Neural progenitor cell (in vitro differentiated cells): ENCODE measurements around the gene OGFOD3. TPM values are rescaled to one million over a fixed set of nuclear protein-coding genes. Genes with fewer than 3 reads are reported as not detected.

ENCODE experiments used
- DNase-seq: peaks from one replicate; pipeline ENCODE4 v3.0.0-alpha.2; 2016; ENCODE audit warnings: low spot score
- H2AFZ ChIP-seq: fragments of 200-600 bp; sonication (generic); replicated peaks from 2 replicates; pipeline ENCODE4 v1.6.1; 2016; ENCODE audit warnings: antibody characterized with exemption
- H3F3A ChIP-seq: fragments of 200-600 bp; sonication (generic); 2 replicates; pipeline ENCODE4 v1.6.1; 2016; ENCODE audit warnings: antibody characterized with exemption, low read depth
- H3K27ac ChIP-seq: fragments of 200-600 bp; sonication (generic); 2 replicates; pipeline ENCODE4 v1.5.1; 2016; ENCODE audit warnings: mild to moderate bottlenecking
- H3K27me3 ChIP-seq: fragments of 200-600 bp; sonication (generic); 2 replicates; pipeline ENCODE4 v1.6.1; 2016; ENCODE audit warnings: mild to moderate bottlenecking, moderate library complexity
- H3K36me3 ChIP-seq: fragments of 200-600 bp; sonication (generic); 2 replicates; pipeline ENCODE4 v1.5.1; 2016
- H3K4me1 ChIP-seq: fragments of 200-600 bp; sonication (generic); 2 replicates; pipeline ENCODE4 v1.6.1; 2016; ENCODE audit warnings: mixed run types
- H3K4me2 ChIP-seq: fragments of 200-600 bp; sonication (generic); 2 replicates; pipeline ENCODE4 v1.6.1; 2016
- H3K4me3 ChIP-seq: fragments of 200-600 bp; sonication (generic); 2 replicates; pipeline ENCODE4 v1.5.1; 2016
- H3K79me2 ChIP-seq: fragments of 200-600 bp; sonication (generic); 2 replicates; pipeline ENCODE4 v1.6.1; 2016; ENCODE audit warnings: low read depth
- H3K9ac ChIP-seq: fragments of 200-600 bp; sonication (generic); 2 replicates; pipeline ENCODE4 v1.6.1; 2016
- H3K9me3 ChIP-seq: fragments of 200-600 bp; sonication (generic); 2 replicates; pipeline ENCODE4 v1.5.1; 2016; ENCODE audit warnings: low read depth
- H4K20me1 ChIP-seq: fragments of 200-600 bp; sonication (generic); 2 replicates; pipeline ENCODE4 v1.6.1; 2016; ENCODE audit warnings: low read depth
- H3K27ac Mint-ChIP-seq: 3 replicates; pipeline ENCODE4 v1.8.0; 2021; ENCODE audit warnings: mixed read lengths
- H3K27me3 Mint-ChIP-seq: 2 replicates; pipeline ENCODE4 v1.8.0; 2022; ENCODE audit warnings: low read depth, mild to moderate bottlenecking, inconsistent platforms, moderate library complexity, mixed read lengths; ENCODE audit not compliant: insufficient read depth
- H3K36me3 Mint-ChIP-seq: 3 replicates; pipeline ENCODE4 v1.8.0; 2021; ENCODE audit warnings: mixed read lengths
- H3K4me1 Mint-ChIP-seq: 3 replicates; pipeline ENCODE4 v1.8.0; 2021; ENCODE audit warnings: mixed read lengths
- H3K4me3 Mint-ChIP-seq: 3 replicates; pipeline ENCODE4 v1.8.0; 2021; ENCODE audit warnings: mild to moderate bottlenecking, moderate library complexity, mixed read lengths
- H3K9me3 Mint-ChIP-seq: 3 replicates; pipeline ENCODE4 v1.8.0; 2020; ENCODE audit warnings: mixed read lengths
- EZH2 ChIP-seq: fragments of 200-600 bp; sonication (generic); IDR thresholded peaks from 2 replicates; pipeline ENCODE4 v1.6.1; 2017; ENCODE audit warnings: antibody characterized with exemption, mild to moderate bottlenecking, moderate library complexity
- EZH2phosphoT487 ChIP-seq: fragments of 200-600 bp; sonication (generic); IDR thresholded peaks from 2 replicates; pipeline ENCODE4 v1.6.1; 2017; ENCODE audit warnings: antibody characterized with exemption
- total RNA-seq: library from RNA; depleted of rRNA; stranded (reverse); fragments of >200 nt; gene quantifications from 2 replicates; pipeline ENCODE4 v1.2.3, GENCODE V29; 2015; ENCODE audit warnings: low replicate concordance
- TF ChIP-seq, protein P1 (sequence below): fragments of 200-600 bp; sonication (generic); IDR thresholded peaks from 2 replicates; pipeline ENCODE4 v1.5.1; 2017; ENCODE audit warnings: antibody characterized with exemption, mild to moderate bottlenecking

OGFOD3 gene
- total RNA-seq, 1 donor from 2014 or later: 26.8 TPM

GRCh38 chr17:82351713-82352488 lies 66.5 kb downstream of the OGFOD3 start:
- peaks cover 7% of the 10 kb centered on the region for H3K27me3 Mint-ChIP-seq
- Histone ChIP-seq H2AFZ (peak overlapping the region; percentile 81), H3K9ac (no peak overlapping the region), H4K20me1 (no peaks in the 10 kb centered on the region), H3K4me2 (no peak overlapping the region), H3K79me2 (no peaks in the 10 kb centered on the region), H3K4me3 (no peak overlapping the region), H3F3A (no peaks in the 10 kb centered on the region), H3K36me3 (no peaks in the 10 kb centered on the region), H3K9me3 (no peaks in the 10 kb centered on the region), H3K27me3 (no peaks in the 10 kb centered on the region), H3K27ac (no peak overlapping the region), H3K4me1 (peaks cover 4% of the 10 kb centered on the region)
- H3K36me3 Mint-ChIP-seq: no peaks in the 10 kb centered on the region
- H3K27ac Mint-ChIP-seq: no peak overlapping the region
- peak; percentile 95 for DNase-seq
- H3K4me3 Mint-ChIP-seq: no peak overlapping the region
- no peak for TF ChIP-seq EZH2
- TF ChIP-seq, protein P1, sequence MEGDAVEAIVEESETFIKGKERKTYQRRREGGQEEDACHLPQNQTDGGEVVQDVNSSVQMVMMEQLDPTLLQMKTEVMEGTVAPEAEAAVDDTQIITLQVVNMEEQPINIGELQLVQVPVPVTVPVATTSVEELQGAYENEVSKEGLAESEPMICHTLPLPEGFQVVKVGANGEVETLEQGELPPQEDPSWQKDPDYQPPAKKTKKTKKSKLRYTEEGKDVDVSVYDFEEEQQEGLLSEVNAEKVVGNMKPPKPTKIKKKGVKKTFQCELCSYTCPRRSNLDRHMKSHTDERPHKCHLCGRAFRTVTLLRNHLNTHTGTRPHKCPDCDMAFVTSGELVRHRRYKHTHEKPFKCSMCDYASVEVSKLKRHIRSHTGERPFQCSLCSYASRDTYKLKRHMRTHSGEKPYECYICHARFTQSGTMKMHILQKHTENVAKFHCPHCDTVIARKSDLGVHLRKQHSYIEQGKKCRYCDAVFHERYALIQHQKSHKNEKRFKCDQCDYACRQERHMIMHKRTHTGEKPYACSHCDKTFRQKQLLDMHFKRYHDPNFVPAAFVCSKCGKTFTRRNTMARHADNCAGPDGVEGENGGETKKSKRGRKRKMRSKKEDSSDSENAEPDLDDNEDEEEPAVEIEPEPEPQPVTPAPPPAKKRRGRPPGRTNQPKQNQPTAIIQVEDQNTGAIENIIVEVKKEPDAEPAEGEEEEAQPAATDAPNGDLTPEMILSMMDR: peak; percentile 95
- peaks cover 21% of the 10 kb centered on the region for H3K4me1 Mint-ChIP-seq
- peaks cover 2% of the 10 kb centered on the region for H3K9me3 Mint-ChIP-seq

DNA sequence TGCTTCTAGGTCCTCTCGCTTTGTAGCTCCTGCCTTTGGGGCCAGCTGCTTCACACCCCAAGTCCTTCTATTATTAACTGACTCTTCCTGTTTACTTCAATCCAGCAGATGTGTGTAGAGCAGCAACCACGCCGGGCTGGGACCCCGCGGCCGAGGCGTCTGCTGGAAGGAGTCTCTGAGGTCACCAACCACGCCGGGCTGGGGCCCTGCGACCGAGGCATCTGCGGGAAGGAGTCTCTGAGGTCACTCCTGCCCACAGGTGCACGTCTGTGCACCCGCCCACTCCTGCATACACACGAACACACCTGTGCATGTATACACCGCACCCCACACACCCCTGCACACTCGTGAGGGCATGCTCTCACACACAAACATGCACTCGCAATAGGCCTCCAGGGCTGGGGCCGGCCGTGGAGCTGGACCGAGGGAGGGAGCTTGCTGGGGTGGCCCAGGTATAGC lies 67.1 kb downstream of the OGFOD3 start:
- no peak overlapping the region for H3K27ac Mint-ChIP-seq
- no peaks in the 10 kb centered on the region for H3K36me3 ChIP-seq
- peak overlapping the region; percentile 81 for H2AFZ ChIP-seq
- no peaks in the 10 kb centered on the region for H3K79me2 ChIP-seq
- TF ChIP-seq, protein P1: no peak
- TF ChIP-seq EZH2: no peak
- TF ChIP-seq EZH2phosphoT487: no peak
- no peak overlapping the region for H3K4me3 ChIP-seq
- no peak overlapping the region for H3K27ac ChIP-seq
- peaks cover 25% of the 10 kb centered on the region for H3K4me1 Mint-ChIP-seq
- H3K9me3 Mint-ChIP-seq: peaks cover 2% of the 10 kb centered on the region
- no peaks in the 10 kb centered on the region for H3K4me1 ChIP-seq
- no peaks in the 10 kb centered on the region for H3K27me3 ChIP-seq
- H3F3A ChIP-seq: no peaks in the 10 kb centered on the region
- no peaks in the 10 kb centered on the region for H4K20me1 ChIP-seq
- H3K9ac ChIP-seq: no peak overlapping the region
- no peaks in the 10 kb centered on the region for H3K9me3 ChIP-seq
- no peaks in the 10 kb centered on the region for H3K36me3 Mint-ChIP-seq
- peaks cover 7% of the 10 kb centered on the region for H3K27me3 Mint-ChIP-seq
- H3K4me2 ChIP-seq: no peak overlapping the region
- no peak for DNase-seq
- peak overlapping the region; percentile 53 for H3K4me3 Mint-ChIP-seq

DNA sequence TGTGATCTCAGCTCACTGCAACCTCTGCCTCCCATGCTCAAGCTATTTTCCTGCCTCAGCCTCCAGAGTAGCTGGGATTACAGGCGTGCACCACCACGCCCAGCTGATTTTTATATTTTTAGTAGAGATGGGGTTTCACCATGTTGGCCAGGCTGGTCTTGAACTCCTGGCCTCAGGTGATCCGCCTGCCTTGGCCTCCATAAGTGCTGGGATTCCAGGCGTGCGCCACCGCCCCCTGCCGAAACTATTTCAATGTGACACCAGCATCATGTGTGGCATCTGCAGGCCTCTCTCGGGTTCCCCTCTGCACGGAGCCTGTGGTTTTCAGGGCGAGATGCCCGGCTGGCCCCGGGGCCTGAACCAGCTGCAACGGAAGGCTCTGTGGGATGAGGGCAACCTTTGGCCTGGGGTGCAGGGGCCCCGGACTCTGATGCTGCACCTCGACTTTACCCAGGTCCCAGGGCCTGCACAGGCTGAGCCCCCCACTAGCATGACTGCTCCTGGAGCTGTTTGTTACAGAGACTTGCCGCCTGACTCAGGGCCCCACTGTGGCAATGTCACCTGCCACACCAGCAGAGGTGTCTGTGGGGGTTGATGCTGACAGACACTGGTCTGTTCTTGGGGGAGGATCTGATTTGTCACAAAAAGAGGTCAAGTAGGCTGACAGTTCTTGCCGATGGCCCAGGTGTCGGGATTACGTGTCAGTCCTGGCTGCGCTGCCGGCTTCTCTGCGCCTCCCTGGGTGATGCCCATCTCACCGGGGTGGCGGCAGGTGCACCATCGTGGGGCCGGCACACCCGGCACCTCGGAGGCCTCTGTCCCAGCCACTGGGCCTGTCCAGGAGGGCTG lies 68.0 kb downstream of the OGFOD3 start:
- Histone ChIP-seq H3K27ac (no peak overlapping the region), H2AFZ (no peak overlapping the region), H3K4me1 (peaks cover under 1% of the 10 kb centered on the region), H3K4me3 (no peak overlapping the region), H3K79me2 (no peaks in the 10 kb centered on the region), H3K4me2 (no peak overlapping the region), H3K9ac (no peak overlapping the region), H3K36me3 (no peaks in the 10 kb centered on the region), H3K27me3 (no peaks in the 10 kb centered on the region), H3F3A (no peaks in the 10 kb centered on the region), H3K9me3 (no peaks in the 10 kb centered on the region), H4K20me1 (no peaks in the 10 kb centered on the region)
- no peak for TF ChIP-seq EZH2
- TF ChIP-seq, protein P1: no peak
- no peak for TF ChIP-seq EZH2phosphoT487
- Mint-ChIP-seq H3K9me3 (peaks cover 2% of the 10 kb centered on the region), H3K4me1 (peaks cover 24% of the 10 kb centered on the region), H3K4me3 (no peak overlapping the region), H3K36me3 (no peaks in the 10 kb centered on the region), H3K27me3 (peaks cover 7% of the 10 kb centered on the region), H3K27ac (no peak overlapping the region)
- DNase-seq: no peak
